Peyer's patch (tissue), 4 donors: ENCODE measurements around the gene FZD4. TPM values are rescaled to one million over a fixed set of nuclear protein-coding genes. Genes with fewer than 3 reads are reported as not detected.

ENCODE experiments used
- DNase-seq, 3 donors: peaks; one replicate each; pipeline ENCODE4 v3.0.0-alpha.2; 2017 to 2019
- H3K27ac ChIP-seq, 4 donors: fragments of 200-600 bp; sonication (generic); one replicate each; pipeline ENCODE4 v1.5.1; 2016 to 2019
- H3K27me3 ChIP-seq, 2 donors: fragments of 200-600 bp; sonication (generic); one replicate each; pipeline ENCODE4 v1.5.1; 2019
- H3K36me3 ChIP-seq, 3 donors: fragments of 200-600 bp; sonication (generic); one replicate each; pipeline ENCODE4 v1.5.1; 2016 to 2019
- H3K4me1 ChIP-seq, 4 donors: fragments of 200-600 bp; sonication (generic); one replicate each; pipeline ENCODE4 v1.5.1; 2016 to 2019
- H3K4me3 ChIP-seq, 4 donors: fragments of 200-600 bp; sonication (generic); 1 replicate in 3 of 4; 2 replicates in 1 of 4; pipeline ENCODE4 v1.5.1; 2016 to 2019; ENCODE audit warnings: mild to moderate bottlenecking in 1 of 4
- H3K9me3 ChIP-seq, 4 donors: fragments of 200-600 bp; sonication (generic); one replicate each; pipeline ENCODE4 v1.5.1; 2016 to 2019; ENCODE audit warnings: mild to moderate bottlenecking in 1 of 4
- CTCF ChIP-seq, 6 experiments: fragments of 450-650 bp in 4 of 6; fragments of 200-600 bp in 2 of 6; sonication (generic) in 1 of 6; IDR thresholded peaks; one replicate each; pipeline ENCODE4 v1.5.1; 2017 to 2019; ENCODE audit warnings: antibody characterized with exemption in 6 of 6, mild to moderate bottlenecking in 3 of 6, moderate library complexity in 1 of 6
- POLR2A ChIP-seq, 2 donors: fragments of 450-650 bp; IDR thresholded peaks; one replicate each; pipeline ENCODE4 v1.5.1; 2017; ENCODE audit warnings: antibody characterized with exemption in 2 of 2, mild to moderate bottlenecking in 2 of 2, moderate library complexity in 2 of 2
- total RNA-seq, 4 donors: library from RNA; depleted of rRNA; stranded (reverse); fragments of >200 nt; gene quantifications; one replicate each; pipeline ENCODE4 v1.1.0, GENCODE V29; 2016

Gene FZD4
- total RNA-seq, 4 donors from 2014 or later = 5.4 to 11.6 (median 8.7) TPM

DNA sequence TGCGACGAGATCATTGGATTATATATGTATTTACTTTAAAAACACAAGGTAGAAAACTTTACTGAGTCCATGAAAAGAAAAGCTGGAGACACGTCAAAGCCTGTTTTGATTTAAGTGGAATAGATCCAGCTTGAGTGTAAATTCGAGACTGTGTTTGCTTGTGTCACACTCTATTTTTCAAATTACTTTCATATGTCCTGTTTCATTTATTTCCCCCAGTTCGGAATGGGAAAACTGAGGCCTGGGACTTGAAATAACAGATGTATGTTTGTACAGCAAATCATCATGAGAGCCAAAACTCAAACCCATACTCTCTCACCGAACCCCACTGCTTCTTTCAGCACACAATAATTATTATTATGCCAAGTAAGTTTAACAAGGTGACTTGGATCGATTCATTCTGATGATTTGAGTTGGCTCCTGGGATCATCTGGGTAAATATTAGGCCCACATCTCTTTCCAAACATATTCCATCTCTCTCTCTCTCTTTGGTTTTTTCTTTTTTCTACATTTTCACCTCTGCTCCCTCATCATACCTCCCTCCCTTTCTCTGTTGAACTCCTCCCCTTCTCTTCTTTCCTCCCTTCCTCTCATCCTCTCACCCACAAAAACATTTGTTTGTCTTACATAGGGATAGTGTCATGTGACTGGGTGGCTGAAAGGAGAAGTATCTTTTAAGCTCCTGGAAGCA is 21.2 kb downstream of the FZD4 start:
- Histone ChIP-seq H3K27me3 (no peaks in the 10 kb centered on the region), H3K4me1 (no peaks in the 10 kb centered on the region), H3K36me3 (no peaks in the 10 kb centered on the region), H3K4me3 (no peak overlapping the region), H3K27ac (no peak overlapping the region), H3K9me3 (no peaks in the 10 kb centered on the region)
- no peak for DNase-seq
- TF ChIP-seq CTCF (IDR thresholded peaks at IDR 0.05) (no peak), POLR2A (IDR thresholded peaks at IDR 0.05) (no peak)

- Histone ChIP-seq H3K36me3 (no peaks in the 10 kb centered on the region), H3K4me3 (no peak overlapping the region), H3K4me1 (no peaks in the 10 kb centered on the region), H3K27ac (no peak overlapping the region), H3K9me3 (no peaks in the 10 kb centered on the region), H3K27me3 (no peaks in the 10 kb centered on the region)
- TF ChIP-seq CTCF (IDR thresholded peaks at IDR 0.05) (no peak), POLR2A (IDR thresholded peaks at IDR 0.05) (no peak)
- no peak for DNase-seq
These were observed 22.0 kb downstream of the FZD4 start for GRCh38 chr11:86932924-86933875.

DNA sequence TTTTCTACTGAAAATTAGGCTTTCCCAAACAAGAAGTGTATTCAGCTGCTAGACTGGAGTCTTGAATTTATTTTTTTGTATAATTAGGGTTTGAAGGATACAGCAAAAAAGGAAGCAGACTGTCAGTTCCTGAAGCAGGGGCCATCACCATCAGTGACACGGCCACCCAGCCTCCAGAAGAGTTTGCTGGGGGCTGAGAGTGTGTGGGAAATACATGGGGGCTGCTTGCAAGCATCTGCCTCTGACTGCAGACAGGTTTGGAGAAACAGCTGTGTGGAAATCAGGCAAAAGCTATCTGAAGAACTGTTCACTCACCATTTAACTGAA is 23.0 kb downstream of the FZD4 start:
- Histone ChIP-seq H3K27ac (no peak overlapping the region), H3K27me3 (no peaks in the 10 kb centered on the region), H3K4me3 (no peak overlapping the region), H3K4me1 (no peaks in the 10 kb centered on the region), H3K36me3 (no peaks in the 10 kb centered on the region), H3K9me3 (no peaks in the 10 kb centered on the region)
- DNase-seq = no peak
- TF ChIP-seq CTCF (IDR thresholded peaks at IDR 0.05) (no peak), POLR2A (IDR thresholded peaks at IDR 0.05) (no peak)

- TF ChIP-seq POLR2A (IDR thresholded peaks at IDR 0.05) (no peak), CTCF (IDR thresholded peaks at IDR 0.05) (no peak)
- DNase-seq = no peak
- no peaks in the 10 kb centered on the region for H3K36me3 ChIP-seq
- H3K4me3 ChIP-seq = no peak overlapping the region
- H3K27ac ChIP-seq = no peak overlapping the region
- no peaks in the 10 kb centered on the region for H3K27me3 ChIP-seq
- no peaks in the 10 kb centered on the region for H3K9me3 ChIP-seq
- no peaks in the 10 kb centered on the region for H3K4me1 ChIP-seq
These were observed 23.5 kb downstream of the FZD4 start for GRCh38 chr11:86931548-86932258.

GRCh38 chr11:86930957-86931547 is 24.1 kb downstream of the FZD4 start:
- TF ChIP-seq POLR2A (IDR thresholded peaks at IDR 0.05) (no peak), CTCF (IDR thresholded peaks at IDR 0.05) (no peak)
- no peak for DNase-seq
- H3K27me3 ChIP-seq = no peaks in the 10 kb centered on the region
- H3K36me3 ChIP-seq = no peaks in the 10 kb centered on the region
- H3K9me3 ChIP-seq = no peaks in the 10 kb centered on the region
- H3K27ac ChIP-seq = no peak overlapping the region
- no peaks in the 10 kb centered on the region for H3K4me1 ChIP-seq
- no peak overlapping the region for H3K4me3 ChIP-seq
